Thyroid gland (tissue), 4 donors: Measurements from ENCODE around the gene TDRD1.

ENCODE experiments used
- CTCF ChIP-seq, 6 experiments: fragments of 200-600 bp in 3 of 6; fragments of 450-650 bp in 3 of 6; sonication (generic) in 3 of 6; IDR thresholded peaks; one replicate each; pipeline ENCODE4 v1.5.1; 2016 to 2019; ENCODE audit warnings: antibody characterized with exemption in 6 of 6, mild to moderate bottlenecking in 2 of 6, inconsistent platforms in 1 of 6, moderate library complexity in 1 of 6
- POLR2A ChIP-seq, 2 donors: fragments of 450-650 bp; IDR thresholded peaks; one replicate each; pipeline ENCODE4 v1.6.1; 2017; ENCODE audit warnings: antibody characterized with exemption in 2 of 2, mild to moderate bottlenecking in 2 of 2, moderate library complexity in 1 of 2

- no peak for TF ChIP-seq CTCF (IDR thresholded peaks at IDR 0.05)
- TF ChIP-seq POLR2A (IDR thresholded peaks at IDR 0.05) = no peak
Observed at GRCh38 chr10:114172216-114172615, 6.9 kb upstream of the TDRD1 start.
